GM23338 (cell line): ENCODE measurements around the gene SFSWAP. TPM values are rescaled to one million over a fixed set of nuclear protein-coding genes. Genes with fewer than 3 reads are reported as not detected.

ENCODE experiments used
- ATAC-seq: fragments of 200-7000 bp; cut with Tn5 transposase; 3 replicates; pipeline ENCODE4 v1.9.1; 2020
- DNase-seq: peaks from one replicate; pipeline ENCODE4 v3.0.0-alpha.2; 2015; ENCODE audit warnings: low spot score
- H2AFZ ChIP-seq: fragments of 200-600 bp; sonication (generic); 2 replicates; pipeline ENCODE4 v1.8.0; 2016; ENCODE audit warnings: antibody characterized with exemption, mild to moderate bottlenecking, moderate library complexity
- H3F3A ChIP-seq: fragments of 200-600 bp; sonication (generic); replicated peaks from 2 replicates; pipeline ENCODE4 v1.8.0; 2017; ENCODE audit warnings: antibody characterized with exemption, mixed run types, low read depth
- H3K27ac ChIP-seq: fragments of 200-600 bp; sonication (generic); 2 replicates; pipeline ENCODE4 v1.6.1; 2016; ENCODE audit warnings: low read depth
- H3K27me3 ChIP-seq: fragments of 200-600 bp; sonication (generic); 2 replicates; pipeline ENCODE4 v1.8.0; 2016; ENCODE audit warnings: mild to moderate bottlenecking, mixed run types, moderate library complexity; ENCODE audit not compliant: insufficient read depth
- H3K36me3 ChIP-seq: fragments of 200-600 bp; sonication (generic); 2 replicates; pipeline ENCODE4 v1.8.0; 2016; ENCODE audit warnings: mild to moderate bottlenecking; ENCODE audit not compliant: insufficient read depth
- H3K4me1 ChIP-seq: fragments of 200-600 bp; sonication (generic); 2 replicates; pipeline ENCODE4 v1.8.0; 2016; ENCODE audit warnings: mild to moderate bottlenecking, moderate library complexity; ENCODE audit not compliant: insufficient read depth
- H3K4me2 ChIP-seq: fragments of 200-600 bp; sonication (generic); 2 replicates; pipeline ENCODE4 v1.7.1; 2017; ENCODE audit warnings: mixed run types
- H3K4me3 ChIP-seq: fragments of 200-600 bp; sonication (generic); 2 replicates; pipeline ENCODE4 v1.6.1; 2016; ENCODE audit warnings: mixed run types
- H3K79me2 ChIP-seq: fragments of 200-600 bp; sonication (generic); replicated peaks from 2 replicates; pipeline ENCODE4 v1.8.0; 2017; ENCODE audit warnings: mild to moderate bottlenecking; ENCODE audit not compliant: insufficient read depth
- H3K9me2 ChIP-seq: fragments of 200-600 bp; sonication (generic); 2 replicates; pipeline ENCODE4 v1.8.0; 2017; ENCODE audit not compliant: insufficient read depth
- H4K20me1 ChIP-seq: fragments of 200-600 bp; sonication (generic); replicated peaks from 2 replicates; pipeline ENCODE4 v1.8.0; 2017; ENCODE audit warnings: mild to moderate bottlenecking; ENCODE audit not compliant: insufficient read depth
- H3K27ac Mint-ChIP-seq: 2 replicates; pipeline ENCODE4 v1.8.0; 2020; ENCODE audit warnings: inconsistent platforms, mild to moderate bottlenecking, moderate library complexity, mixed read lengths
- H3K27me3 Mint-ChIP-seq: 3 replicates; pipeline ENCODE4 v1.8.0; 2022; ENCODE audit warnings: low read depth, mild to moderate bottlenecking, moderate library complexity, mixed read lengths, inconsistent platforms; ENCODE audit not compliant: insufficient read depth, poor library complexity
- H3K36me3 Mint-ChIP-seq: 3 replicates; pipeline ENCODE4 v1.8.0; 2021; ENCODE audit warnings: low read depth, mild to moderate bottlenecking, inconsistent platforms, moderate library complexity, mixed read lengths
- H3K4me1 Mint-ChIP-seq: 3 replicates; pipeline ENCODE4 v1.8.0; 2020; ENCODE audit warnings: mild to moderate bottlenecking, inconsistent platforms, mixed read lengths
- H3K4me3 Mint-ChIP-seq: 3 replicates; pipeline ENCODE4 v1.8.0; 2021; ENCODE audit warnings: moderate library complexity, mild to moderate bottlenecking, inconsistent platforms, mixed read lengths
- H3K9me3 Mint-ChIP-seq: 3 replicates; pipeline ENCODE4 v1.8.0; 2020; ENCODE audit warnings: moderate library complexity, mild to moderate bottlenecking, inconsistent platforms, mixed read lengths
- NANOG ChIP-seq: IDR thresholded peaks from 2 replicates; pipeline ENCODE4 v1.6.1; 2016; ENCODE audit warnings: antibody characterized with exemption, borderline replicate concordance
- polyA plus RNA-seq: library from polyadenylated mRNA; unstranded; fragments of >200 nt; fragmentation: Nextera tagmentation; extraction: Ambion mirVana; gene quantifications from 2 replicates; pipeline ENCODE4 v1.2.1, GENCODE V29; 2016
- total RNA-seq: library from RNA; depleted of rRNA; stranded (reverse); fragments of >200 nt; shearing (Covaris generic); gene quantifications from 2 replicates; pipeline ENCODE4 v1.2.3, GENCODE V29; 2014
- TF ChIP-seq, protein P1 (sequence below): IDR thresholded peaks from one replicate; pipeline ENCODE4 v1.6.1; 2018; ENCODE audit warnings: antibody characterized with exemption; ENCODE audit not compliant: unreplicated experiment
- TF ChIP-seq, protein P2 (sequence below): fragments of 250-450 bp; sonication (Bioruptor Pico); IDR thresholded peaks from 2 replicates; pipeline ENCODE4 v1.5.0; 2020; ENCODE audit warnings: mild to moderate bottlenecking, moderate library complexity

SFSWAP gene
- total and polyA plus RNA-seq, 2 experiments from 2014 or later: 41.0 to 49.8 TPM

DNA sequence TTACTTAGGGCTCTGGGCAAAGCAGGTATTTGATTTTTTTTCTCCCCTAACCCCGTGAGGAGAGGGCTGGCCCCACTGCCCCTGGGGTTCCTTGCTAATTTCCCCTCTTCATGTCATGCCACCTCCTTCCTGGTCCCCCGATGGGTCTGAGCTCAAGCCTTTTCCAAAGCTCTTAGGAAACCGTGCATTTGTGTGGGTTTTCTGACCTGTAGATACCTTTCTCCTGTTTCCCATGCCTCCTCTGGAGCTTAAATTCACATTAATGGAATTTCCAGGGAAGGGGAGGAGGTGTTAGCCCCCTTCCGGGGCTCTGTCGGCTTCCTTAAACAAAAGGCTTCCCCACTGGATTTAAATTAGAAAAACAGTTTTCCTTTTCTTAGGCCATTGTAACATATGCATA is 12.6 kb downstream of the SFSWAP start:
- Histone ChIP-seq H3K4me3 (peak overlapping the region; percentile 12), H3F3A (peaks cover 23% of the 10 kb centered on the region), H3K27me3 (no peaks in the 10 kb centered on the region), H3K4me1 (peaks cover 36% of the 10 kb centered on the region), H3K4me2 (peak overlapping the region; percentile 61), H4K20me1 (no peaks in the 10 kb centered on the region), H3K9me2 (no peaks in the 10 kb centered on the region), H2AFZ (no peak overlapping the region), H3K79me2 (peaks cover 53% of the 10 kb centered on the region), H3K36me3 (peaks cover 32% of the 10 kb centered on the region), H3K27ac (peak overlapping the region; percentile 96)
- H3K27ac Mint-ChIP-seq: peak overlapping the region; percentile 97
- H3K4me3 Mint-ChIP-seq: peak overlapping the region; percentile 39
- DNase-seq (peak; percentile 87), ATAC-seq (peak; percentile 91)
- peaks cover 2% of the 10 kb centered on the region for H3K27me3 Mint-ChIP-seq
- TF ChIP-seq, protein P1, sequence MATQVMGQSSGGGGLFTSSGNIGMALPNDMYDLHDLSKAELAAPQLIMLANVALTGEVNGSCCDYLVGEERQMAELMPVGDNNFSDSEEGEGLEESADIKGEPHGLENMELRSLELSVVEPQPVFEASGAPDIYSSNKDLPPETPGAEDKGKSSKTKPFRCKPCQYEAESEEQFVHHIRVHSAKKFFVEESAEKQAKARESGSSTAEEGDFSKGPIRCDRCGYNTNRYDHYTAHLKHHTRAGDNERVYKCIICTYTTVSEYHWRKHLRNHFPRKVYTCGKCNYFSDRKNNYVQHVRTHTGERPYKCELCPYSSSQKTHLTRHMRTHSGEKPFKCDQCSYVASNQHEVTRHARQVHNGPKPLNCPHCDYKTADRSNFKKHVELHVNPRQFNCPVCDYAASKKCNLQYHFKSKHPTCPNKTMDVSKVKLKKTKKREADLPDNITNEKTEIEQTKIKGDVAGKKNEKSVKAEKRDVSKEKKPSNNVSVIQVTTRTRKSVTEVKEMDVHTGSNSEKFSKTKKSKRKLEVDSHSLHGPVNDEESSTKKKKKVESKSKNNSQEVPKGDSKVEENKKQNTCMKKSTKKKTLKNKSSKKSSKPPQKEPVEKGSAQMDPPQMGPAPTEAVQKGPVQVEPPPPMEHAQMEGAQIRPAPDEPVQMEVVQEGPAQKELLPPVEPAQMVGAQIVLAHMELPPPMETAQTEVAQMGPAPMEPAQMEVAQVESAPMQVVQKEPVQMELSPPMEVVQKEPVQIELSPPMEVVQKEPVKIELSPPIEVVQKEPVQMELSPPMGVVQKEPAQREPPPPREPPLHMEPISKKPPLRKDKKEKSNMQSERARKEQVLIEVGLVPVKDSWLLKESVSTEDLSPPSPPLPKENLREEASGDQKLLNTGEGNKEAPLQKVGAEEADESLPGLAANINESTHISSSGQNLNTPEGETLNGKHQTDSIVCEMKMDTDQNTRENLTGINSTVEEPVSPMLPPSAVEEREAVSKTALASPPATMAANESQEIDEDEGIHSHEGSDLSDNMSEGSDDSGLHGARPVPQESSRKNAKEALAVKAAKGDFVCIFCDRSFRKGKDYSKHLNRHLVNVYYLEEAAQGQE: no peak
- 0 out of 2 replicates have a peak, but pooled peaks have one; percentile 22 for TF ChIP-seq NANOG
- TF ChIP-seq, protein P2, sequence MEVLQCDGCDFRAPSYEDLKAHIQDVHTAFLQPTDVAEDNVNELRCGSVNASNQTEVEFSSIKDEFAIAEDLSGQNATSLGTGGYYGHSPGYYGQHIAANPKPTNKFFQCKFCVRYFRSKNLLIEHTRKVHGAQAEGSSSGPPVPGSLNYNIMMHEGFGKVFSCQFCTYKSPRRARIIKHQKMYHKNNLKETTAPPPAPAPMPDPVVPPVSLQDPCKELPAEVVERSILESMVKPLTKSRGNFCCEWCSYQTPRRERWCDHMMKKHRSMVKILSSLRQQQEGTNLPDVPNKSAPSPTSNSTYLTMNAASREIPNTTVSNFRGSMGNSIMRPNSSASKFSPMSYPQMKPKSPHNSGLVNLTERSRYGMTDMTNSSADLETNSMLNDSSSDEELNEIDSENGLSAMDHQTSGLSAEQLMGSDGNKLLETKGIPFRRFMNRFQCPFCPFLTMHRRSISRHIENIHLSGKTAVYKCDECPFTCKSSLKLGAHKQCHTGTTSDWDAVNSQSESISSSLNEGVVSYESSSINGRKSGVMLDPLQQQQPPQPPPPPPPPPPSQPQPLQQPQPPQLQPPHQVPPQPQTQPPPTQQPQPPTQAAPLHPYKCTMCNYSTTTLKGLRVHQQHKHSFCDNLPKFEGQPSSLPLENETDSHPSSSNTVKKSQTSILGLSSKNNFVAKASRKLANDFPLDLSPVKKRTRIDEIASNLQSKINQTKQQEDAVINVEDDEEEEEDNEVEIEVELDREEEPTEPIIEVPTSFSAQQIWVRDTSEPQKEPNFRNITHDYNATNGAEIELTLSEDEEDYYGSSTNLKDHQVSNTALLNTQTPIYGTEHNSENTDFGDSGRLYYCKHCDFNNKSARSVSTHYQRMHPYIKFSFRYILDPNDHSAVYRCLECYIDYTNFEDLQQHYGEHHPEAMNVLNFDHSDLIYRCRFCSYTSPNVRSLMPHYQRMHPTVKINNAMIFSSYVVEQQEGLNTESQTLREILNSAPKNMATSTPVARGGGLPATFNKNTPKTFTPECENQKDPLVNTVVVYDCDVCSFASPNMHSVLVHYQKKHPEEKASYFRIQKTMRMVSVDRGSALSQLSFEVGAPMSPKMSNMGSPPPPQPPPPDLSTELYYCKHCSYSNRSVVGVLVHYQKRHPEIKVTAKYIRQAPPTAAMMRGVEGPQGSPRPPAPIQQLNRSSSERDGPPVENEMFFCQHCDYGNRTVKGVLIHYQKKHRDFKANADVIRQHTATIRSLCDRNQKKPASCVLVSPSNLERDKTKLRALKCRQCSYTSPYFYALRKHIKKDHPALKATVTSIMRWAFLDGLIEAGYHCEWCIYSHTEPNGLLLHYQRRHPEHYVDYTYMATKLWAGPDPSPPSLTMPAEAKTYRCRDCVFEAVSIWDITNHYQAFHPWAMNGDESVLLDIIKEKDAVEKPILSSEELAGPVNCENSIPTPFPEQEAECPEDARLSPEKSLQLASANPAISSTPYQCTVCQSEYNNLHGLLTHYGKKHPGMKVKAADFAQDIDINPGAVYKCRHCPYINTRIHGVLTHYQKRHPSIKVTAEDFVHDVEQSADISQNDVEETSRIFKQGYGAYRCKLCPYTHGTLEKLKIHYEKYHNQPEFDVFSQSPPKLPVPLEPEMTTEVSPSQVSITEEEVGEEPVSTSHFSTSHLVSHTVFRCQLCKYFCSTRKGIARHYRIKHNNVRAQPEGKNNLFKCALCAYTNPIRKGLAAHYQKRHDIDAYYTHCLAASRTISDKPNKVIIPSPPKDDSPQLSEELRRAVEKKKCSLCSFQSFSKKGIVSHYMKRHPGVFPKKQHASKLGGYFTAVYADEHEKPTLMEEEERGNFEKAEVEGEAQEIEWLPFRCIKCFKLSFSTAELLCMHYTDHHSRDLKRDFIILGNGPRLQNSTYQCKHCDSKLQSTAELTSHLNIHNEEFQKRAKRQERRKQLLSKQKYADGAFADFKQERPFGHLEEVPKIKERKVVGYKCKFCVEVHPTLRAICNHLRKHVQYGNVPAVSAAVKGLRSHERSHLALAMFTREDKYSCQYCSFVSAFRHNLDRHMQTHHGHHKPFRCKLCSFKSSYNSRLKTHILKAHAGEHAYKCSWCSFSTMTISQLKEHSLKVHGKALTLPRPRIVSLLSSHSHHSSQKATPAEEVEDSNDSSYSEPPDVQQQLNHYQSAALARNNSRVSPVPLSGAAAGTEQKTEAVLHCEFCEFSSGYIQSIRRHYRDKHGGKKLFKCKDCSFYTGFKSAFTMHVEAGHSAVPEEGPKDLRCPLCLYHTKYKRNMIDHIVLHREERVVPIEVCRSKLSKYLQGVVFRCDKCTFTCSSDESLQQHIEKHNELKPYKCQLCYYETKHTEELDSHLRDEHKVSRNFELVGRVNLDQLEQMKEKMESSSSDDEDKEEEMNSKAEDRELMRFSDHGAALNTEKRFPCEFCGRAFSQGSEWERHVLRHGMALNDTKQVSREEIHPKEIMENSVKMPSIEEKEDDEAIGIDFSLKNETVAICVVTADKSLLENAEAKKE (CRISPR knock-in tag): peak; percentile 69; the same call in 1 of the 2 replicates
- H3K36me3 Mint-ChIP-seq: peaks cover 85% of the 10 kb centered on the region
- peaks cover 55% of the 10 kb centered on the region for H3K4me1 Mint-ChIP-seq
- no peaks in the 10 kb centered on the region for H3K9me3 Mint-ChIP-seq
